Progenitor cell of endocrine pancreas (in vitro differentiated cells): ENCODE measurements around the gene FLRT2. TPM values are rescaled to one million over a fixed set of nuclear protein-coding genes. Genes with fewer than 3 reads are reported as not detected.

Source experiments
- DNase-seq: peaks from one replicate; pipeline ENCODE4 v3.0.0; 2021; ENCODE audit warnings: low spot score; ENCODE audit not compliant: unreplicated experiment
- H3K27ac Mint-ChIP-seq: 2 replicates; pipeline ENCODE4 v1.8.0; 2021; ENCODE audit warnings: mild to moderate bottlenecking, moderate library complexity, mixed read lengths
- H3K27me3 Mint-ChIP-seq: 2 replicates; pipeline ENCODE4 v1.8.0; 2021; ENCODE audit warnings: mixed read lengths
- H3K36me3 Mint-ChIP-seq: 2 replicates; pipeline ENCODE4 v1.8.0; 2022; ENCODE audit warnings: mixed read lengths; ENCODE audit not compliant: insufficient read depth
- H3K4me1 Mint-ChIP-seq: 2 replicates; pipeline ENCODE4 v1.8.0; 2021; ENCODE audit warnings: low read depth, mixed read lengths
- H3K4me3 Mint-ChIP-seq: 2 replicates; pipeline ENCODE4 v1.8.0; 2021; ENCODE audit warnings: low read depth, mild to moderate bottlenecking, moderate library complexity, mixed read lengths
- H3K9me3 Mint-ChIP-seq: 2 replicates; pipeline ENCODE4 v1.8.0; 2021; ENCODE audit warnings: low read depth, mixed read lengths
- CTCF ChIP-seq: fragments of 200-600 bp; sonication (generic); IDR thresholded peaks from one replicate; pipeline ENCODE4 v1.5.0; 2021; ENCODE audit warnings: antibody characterized with exemption, mild to moderate bottlenecking; ENCODE audit not compliant: unreplicated experiment
- total RNA-seq: library from RNA; stranded (reverse); gene quantifications from 2 replicates; pipeline ENCODE4 v1.2.1, GENCODE V29; 2021

The FLRT2 gene
- total RNA-seq, 1 donor from 2014 or later: 312 TPM

- Mint-ChIP-seq H3K36me3 (peaks cover 40% of the 10 kb centered on the region), H3K27ac (peak overlapping the region; percentile 3), H3K4me3 (no peak overlapping the region), H3K9me3 (no peaks in the 10 kb centered on the region), H3K4me1 (peaks cover 24% of the 10 kb centered on the region), H3K27me3 (no peaks in the 10 kb centered on the region)
- DNase-seq: no peak
- TF ChIP-seq CTCF: no peak
Measured at GRCh38 chr14:85604714-85605113, 74.8 kb downstream of the FLRT2 start.

DNA sequence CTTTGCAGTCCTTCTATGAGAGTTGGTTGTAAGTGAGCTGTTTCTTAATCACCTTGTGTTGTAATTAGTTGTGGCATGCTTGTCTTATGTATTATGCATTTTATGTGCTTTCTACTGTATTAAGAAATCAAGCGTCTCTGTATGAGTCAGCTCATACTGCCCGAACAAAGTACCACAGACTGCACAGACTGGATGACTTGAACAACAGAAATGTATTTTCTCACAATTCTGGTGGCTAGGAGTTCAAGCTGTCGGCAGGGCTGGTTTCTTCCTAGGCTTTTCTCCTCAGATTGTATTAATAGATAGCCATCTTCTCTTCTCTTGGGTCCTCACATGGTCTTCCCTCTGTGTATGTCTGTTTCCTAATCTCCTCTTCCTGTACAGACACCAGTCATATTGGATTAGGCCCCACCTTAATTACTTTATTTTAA, 77.7 kb downstream of the FLRT2 start:
- peaks cover 14% of the 10 kb centered on the region for H3K4me1 Mint-ChIP-seq
- no peak for DNase-seq
- no peaks in the 10 kb centered on the region for H3K27me3 Mint-ChIP-seq
- no peak for TF ChIP-seq CTCF
- no peak overlapping the region for H3K4me3 Mint-ChIP-seq
- peaks cover 38% of the 10 kb centered on the region for H3K36me3 Mint-ChIP-seq
- H3K27ac Mint-ChIP-seq: peak overlapping the region; percentile 50
- H3K9me3 Mint-ChIP-seq: no peaks in the 10 kb centered on the region

DNA sequence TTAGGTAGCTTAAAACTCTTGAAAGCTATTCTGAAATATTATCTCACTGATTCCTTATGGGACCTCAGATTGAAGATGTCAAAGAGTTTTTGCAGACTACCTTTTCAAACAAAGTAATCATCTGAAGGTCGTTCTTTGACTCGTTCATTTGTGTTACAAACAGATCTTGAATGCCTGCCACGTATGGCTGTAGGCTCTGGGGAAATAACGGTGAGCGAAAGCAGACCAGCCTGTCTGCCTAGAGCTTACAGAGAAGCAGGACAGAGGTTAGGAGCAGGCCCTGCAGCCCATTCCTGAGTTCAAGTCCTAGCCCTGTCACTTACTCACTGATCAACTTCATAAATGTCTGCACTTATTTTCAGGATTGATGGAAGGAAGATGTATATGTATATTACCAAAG, 83.6 kb downstream of the FLRT2 start:
- Mint-ChIP-seq H3K4me1 (peaks cover 42% of the 10 kb centered on the region), H3K36me3 (peaks cover 22% of the 10 kb centered on the region), H3K4me3 (peak overlapping the region; percentile 32), H3K9me3 (no peaks in the 10 kb centered on the region), H3K27ac (peak overlapping the region; percentile 49), H3K27me3 (no peaks in the 10 kb centered on the region)
- TF ChIP-seq CTCF: no peak
- DNase-seq: no peak

DNA sequence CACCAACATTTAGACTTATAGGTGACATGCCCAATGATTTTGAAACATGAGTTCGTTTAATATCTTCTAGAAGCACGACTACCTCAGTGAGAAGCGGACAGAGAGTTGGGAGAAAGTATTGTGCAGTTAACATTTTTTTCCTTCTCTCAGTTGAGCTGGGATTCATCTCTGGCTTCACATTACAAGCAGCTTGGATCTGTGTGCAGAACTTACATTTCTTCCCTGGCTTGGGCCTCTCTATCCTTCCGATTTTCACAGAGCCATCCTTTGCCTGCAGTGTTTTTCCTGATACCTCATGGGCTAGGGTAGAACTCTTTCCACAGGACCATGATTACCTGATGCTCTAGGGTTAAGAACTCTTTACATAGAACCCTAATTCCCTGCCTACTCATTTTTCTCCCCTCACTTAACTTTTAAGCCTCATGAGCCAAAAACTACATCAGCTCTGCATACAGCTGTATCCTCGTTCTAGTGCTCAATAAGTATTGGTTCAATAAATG, 86.5 kb downstream of the FLRT2 start:
- DNase-seq: no peak
- peak overlapping the region; percentile 45 for H3K27ac Mint-ChIP-seq
- H3K36me3 Mint-ChIP-seq: peaks cover 24% of the 10 kb centered on the region
- no peaks in the 10 kb centered on the region for H3K9me3 Mint-ChIP-seq
- H3K4me3 Mint-ChIP-seq: no peak overlapping the region
- H3K4me1 Mint-ChIP-seq: peaks cover 42% of the 10 kb centered on the region
- no peaks in the 10 kb centered on the region for H3K27me3 Mint-ChIP-seq
- no peak for TF ChIP-seq CTCF

GRCh38 chr14:85616886-85617285, 86.9 kb downstream of the FLRT2 start:
- Mint-ChIP-seq H3K27me3 (no peaks in the 10 kb centered on the region), H3K4me3 (no peak overlapping the region), H3K36me3 (peaks cover 28% of the 10 kb centered on the region), H3K4me1 (peaks cover 39% of the 10 kb centered on the region), H3K27ac (no peak overlapping the region), H3K9me3 (no peaks in the 10 kb centered on the region)
- TF ChIP-seq CTCF: no peak
- DNase-seq: no peak
